Measurements from ENCODE around the gene DENND1A.

DENND1A gene

GRCh38 chr9:123778232-123778902 is 151.6 kb downstream of the DENND1A start:
- DNase-seq (ENCODE audit: low spot score) = no peak
- in situ Hi-C loops (cut with MboI; ENCODE audit: low sequenced_read_pairs, unreplicated experiment) = no loop called here

GRCh38 chr9:123776708-123777537 is 153.0 kb downstream of the DENND1A start:
- DNase-seq (ENCODE audit: low spot score) = no peak

More at GRCh38 chr9:123778232-123778902, 151.6 kb downstream of the DENND1A start:
- TF ChIP-seq CTCF (IDR thresholded peaks at IDR 0.05; ENCODE audit: borderline replicate concordance, control extremely low read depth, extremely low read depth, insufficient read depth, missing control alignments) = no peak

GRCh38 chr9:123775289-123776284 is 154.3 kb downstream of the DENND1A start:
- in situ Hi-C loops (cut with MboI; ENCODE audit: low sequenced_read_pairs, unreplicated experiment) = no loop called here
- no peak for DNase-seq (ENCODE audit: low spot score)
- TF ChIP-seq CTCF (IDR thresholded peaks at IDR 0.05; ENCODE audit: borderline replicate concordance, control extremely low read depth, extremely low read depth, insufficient read depth, missing control alignments) = no peak

More at GRCh38 chr9:123776708-123777537, 153.0 kb downstream of the DENND1A start:
- no peak for TF ChIP-seq CTCF (IDR thresholded peaks at IDR 0.05; ENCODE audit: borderline replicate concordance, control extremely low read depth, extremely low read depth, insufficient read depth, missing control alignments)
- in situ Hi-C loops (cut with MboI; ENCODE audit: low sequenced_read_pairs, unreplicated experiment) = no loop called here

- in situ Hi-C loops (cut with MboI; ENCODE audit: low sequenced_read_pairs, unreplicated experiment) = no loop called here
- no peak for DNase-seq (ENCODE audit: low spot score)
- TF ChIP-seq CTCF (IDR thresholded peaks at IDR 0.05; ENCODE audit: borderline replicate concordance, control extremely low read depth, extremely low read depth, insufficient read depth, missing control alignments) = no peak
Measured at GRCh38 chr9:123773783-123774182, 156.1 kb downstream of the DENND1A start.

GRCh38 chr9:123772967-123773366 is 157.0 kb downstream of the DENND1A start:
- in situ Hi-C loops (cut with MboI; ENCODE audit: low sequenced_read_pairs, unreplicated experiment) = no loop called here
- no peak for TF ChIP-seq CTCF (IDR thresholded peaks at IDR 0.05; ENCODE audit: borderline replicate concordance, control extremely low read depth, extremely low read depth, insufficient read depth, missing control alignments)
- no peak for DNase-seq (ENCODE audit: low spot score)

- no peak for DNase-seq (ENCODE audit: low spot score)
- no peak for TF ChIP-seq CTCF (IDR thresholded peaks at IDR 0.05; ENCODE audit: borderline replicate concordance, control extremely low read depth, extremely low read depth, insufficient read depth, missing control alignments)
- in situ Hi-C loops (cut with MboI; ENCODE audit: low sequenced_read_pairs, unreplicated experiment) = no loop called here
Measured at GRCh38 chr9:123772374-123772773, 157.6 kb downstream of the DENND1A start.
